ENCODE results near the gene ZNF763.
"Not testable (repeated sequence)": the region's sequence is repeated elsewhere in the genome, so short reads cannot be mapped to it uniquely, and the experiment has no call there.

The ZNF763 gene

DNA sequence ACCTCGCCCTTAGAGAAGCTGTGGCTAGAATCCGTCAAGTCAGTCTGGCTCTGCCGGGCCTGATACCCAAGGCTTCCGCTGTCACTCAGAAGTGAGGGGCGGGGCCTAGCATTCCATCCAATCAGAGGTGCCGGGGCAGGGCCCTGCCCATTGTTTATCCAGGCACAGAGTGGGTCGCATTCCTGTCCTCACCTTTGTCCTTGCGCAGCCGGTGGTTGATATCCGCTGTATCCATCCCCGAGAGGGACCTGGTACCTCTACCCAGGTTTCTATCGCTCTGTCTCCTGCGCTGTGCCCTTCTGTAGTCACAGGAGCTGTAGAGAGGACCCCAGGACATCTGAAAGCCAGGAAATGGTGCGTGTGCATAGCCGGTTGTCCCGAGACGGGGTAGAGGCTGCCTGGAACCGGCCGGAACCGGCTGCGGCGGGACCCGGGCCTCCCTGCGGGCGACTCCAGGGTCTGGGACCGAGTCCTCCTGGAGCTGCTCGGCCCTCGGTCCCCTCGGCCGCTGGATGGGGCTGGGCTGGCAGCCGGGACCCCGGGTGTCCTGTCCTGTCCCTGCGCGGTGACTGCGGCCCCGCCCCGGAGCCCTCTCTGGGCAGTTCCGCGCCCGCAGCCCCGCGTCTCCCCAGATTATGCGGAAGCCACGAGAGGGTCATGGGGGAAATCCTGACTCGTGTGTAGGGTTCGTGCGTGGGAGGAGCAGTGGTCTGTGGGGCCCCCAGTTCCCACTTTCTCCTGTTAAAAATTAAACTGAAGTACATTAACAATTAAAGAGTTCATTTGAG lies at the start of gene ZNF763:
Gene ZNF763 (plus strand): TSS at position 183 of the 788 bp plus-strand sequence. CDS start 169 bp downstream, at position 352.
- no peak for DNase-seq (ENCODE audit: low read depth, low spot score)

DNA sequence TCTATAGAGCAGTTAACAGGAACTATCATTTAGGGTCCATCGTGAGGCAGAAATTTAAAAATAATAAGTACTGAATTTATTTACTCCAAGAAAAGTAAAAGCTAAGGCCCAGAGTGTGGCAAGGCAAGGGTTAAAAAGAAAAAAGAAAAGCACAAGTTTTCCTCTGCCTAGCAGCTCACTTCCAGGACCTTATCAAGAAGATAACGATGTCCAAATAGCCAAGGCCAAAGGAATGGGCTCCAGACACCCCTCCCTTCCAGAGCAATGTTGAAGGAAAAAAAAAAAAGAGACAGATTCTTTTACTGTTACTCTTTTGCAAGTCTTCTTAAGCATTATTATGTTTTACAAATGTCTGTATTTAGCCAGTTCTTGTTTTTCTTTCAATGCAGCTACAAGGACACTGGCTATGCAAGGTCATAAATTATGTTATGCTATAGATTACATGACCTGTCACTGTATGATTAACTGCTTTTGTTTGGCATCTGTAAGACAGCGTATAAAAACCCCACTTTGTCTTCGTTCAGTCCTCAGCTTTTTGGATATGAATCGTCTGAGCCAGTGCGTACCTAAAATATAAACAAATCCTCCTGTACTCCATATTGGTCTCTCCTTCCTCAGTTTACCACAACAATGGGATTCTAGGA lies 42.9 kb upstream of the ZNF763 start:
- no peak for DNase-seq (ENCODE audit: low read depth, low spot score)

DNA sequence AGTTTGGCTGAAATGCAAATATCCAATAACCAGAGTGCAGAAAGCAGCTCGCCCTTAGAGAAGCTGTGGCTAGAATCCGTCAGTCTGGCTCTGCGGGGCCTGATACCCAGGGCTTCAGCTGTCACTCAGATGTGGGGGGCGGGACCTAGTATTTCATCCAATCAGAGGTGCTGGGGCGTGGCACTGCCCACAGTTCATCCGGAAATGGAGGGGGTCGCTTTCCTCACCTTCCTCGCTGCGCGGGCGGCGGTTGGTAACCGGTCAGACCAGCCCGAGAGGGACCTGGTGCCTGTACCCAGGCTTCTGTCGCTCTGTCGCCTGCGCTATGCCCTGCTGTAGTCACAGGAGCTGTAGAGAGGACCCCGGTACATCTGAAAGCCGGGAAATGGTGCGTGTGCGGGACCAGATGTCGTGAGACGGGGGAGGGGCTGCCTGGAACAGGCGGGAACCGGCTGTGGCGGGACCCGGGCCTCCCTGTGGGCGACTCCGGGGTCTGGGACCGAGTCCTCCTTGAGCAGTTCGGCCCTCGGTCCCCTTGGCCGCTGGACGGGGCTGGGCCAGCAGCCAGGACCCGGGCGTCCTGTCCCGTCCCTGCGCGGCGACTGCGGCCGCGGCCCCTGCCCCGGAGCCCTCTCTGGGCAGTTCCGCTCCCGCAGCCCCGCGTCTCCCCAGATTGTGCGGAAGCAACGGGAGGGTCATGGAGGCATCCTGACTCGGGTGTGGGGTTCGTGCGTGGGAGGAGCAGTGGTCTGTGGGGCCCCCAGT lies 39.8 kb upstream of the ZNF763 start, which contains the start of gene ZNF700:
Gene ZNF700 (plus strand): TSS at position 222 of the 765 bp plus-strand sequence. CDS start 104 bp downstream, at position 326.
- DNase-seq (ENCODE audit: low read depth, low spot score) = peak; percentile 72

DNA sequence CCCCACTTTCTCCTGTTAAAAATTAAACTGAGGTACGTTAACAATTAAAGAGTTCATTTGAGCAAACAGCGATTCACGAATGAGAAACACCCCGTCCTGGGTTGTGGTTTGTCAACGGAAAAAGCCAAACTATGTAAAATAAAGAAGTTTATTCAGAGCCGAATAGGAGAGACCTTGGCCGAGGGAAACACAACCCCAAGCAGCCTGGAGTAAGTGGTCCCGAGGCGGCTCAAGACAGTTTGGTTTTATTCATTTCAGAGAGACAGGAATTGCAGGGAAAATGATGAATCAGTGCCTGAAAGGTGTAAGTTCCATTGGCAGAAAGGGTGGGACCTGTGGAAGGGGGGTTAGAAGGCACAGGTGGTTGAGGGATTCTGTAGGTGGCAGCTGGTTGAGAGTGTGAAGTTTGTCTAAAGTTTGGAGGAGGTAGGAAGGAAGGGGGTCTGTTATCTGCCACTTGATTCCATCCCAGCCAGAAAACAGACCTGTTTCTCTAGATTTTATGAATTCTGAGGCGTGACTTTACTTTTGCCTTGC lies 39.1 kb upstream of the ZNF763 start:
- not testable (repeated sequence) for DNase-seq (ENCODE audit: low read depth, low spot score)

- no peak for DNase-seq (ENCODE audit: low read depth, low spot score)
These were observed 37.6 kb upstream of the ZNF763 start for GRCh38 chr19:11927227-11927626.

GRCh38 chr19:11931051-11931450 lies 33.8 kb upstream of the ZNF763 start:
- no peak for DNase-seq (ENCODE audit: low read depth, low spot score)

- no peak for DNase-seq (ENCODE audit: low read depth, low spot score)
These were observed 33.3 kb upstream of the ZNF763 start for GRCh38 chr19:11931513-11931912.

GRCh38 chr19:11935829-11936228 lies 29.0 kb upstream of the ZNF763 start:
- DNase-seq (ENCODE audit: low read depth, low spot score) = not testable (repeated sequence)

DNA sequence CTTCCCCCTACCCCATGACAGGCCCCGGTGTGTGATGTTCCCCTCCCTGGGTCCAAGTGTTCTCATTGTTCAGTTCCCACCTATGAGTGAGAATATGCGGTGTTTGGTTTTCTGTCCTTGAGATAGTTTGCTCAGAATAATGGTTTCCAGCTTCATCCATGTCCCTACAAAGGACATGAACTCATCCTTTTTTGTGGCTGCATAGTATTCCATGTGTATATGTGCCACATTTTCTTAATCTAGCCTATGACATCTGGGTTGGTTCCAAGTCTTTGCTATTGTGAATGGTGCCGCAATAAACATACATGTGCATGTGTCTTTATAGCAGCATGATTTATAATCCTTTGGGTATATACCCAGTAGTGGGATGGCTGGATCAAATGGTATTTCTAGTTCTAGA lies 26.5 kb upstream of the ZNF763 start:
- not testable (repeated sequence) for DNase-seq (ENCODE audit: low read depth, low spot score)

GRCh38 chr19:11941361-11941887 lies 23.4 kb upstream of the ZNF763 start:
- not testable (repeated sequence) for DNase-seq (ENCODE audit: low read depth, low spot score)

- no peak for DNase-seq (ENCODE audit: low read depth, low spot score)
These were observed 22.6 kb upstream of the ZNF763 start for GRCh38 chr19:11942008-11942842.

- no peak for DNase-seq (ENCODE audit: low read depth, low spot score)
These were observed 22.1 kb upstream of the ZNF763 start for GRCh38 chr19:11942843-11943108.

- no peak for DNase-seq (ENCODE audit: low read depth, low spot score)
These were observed 20.2 kb upstream of the ZNF763 start for GRCh38 chr19:11944656-11945055.

GRCh38 chr19:11948646-11949045 lies 16.2 kb upstream of the ZNF763 start:
- no peak for DNase-seq (ENCODE audit: low read depth, low spot score)

DNA sequence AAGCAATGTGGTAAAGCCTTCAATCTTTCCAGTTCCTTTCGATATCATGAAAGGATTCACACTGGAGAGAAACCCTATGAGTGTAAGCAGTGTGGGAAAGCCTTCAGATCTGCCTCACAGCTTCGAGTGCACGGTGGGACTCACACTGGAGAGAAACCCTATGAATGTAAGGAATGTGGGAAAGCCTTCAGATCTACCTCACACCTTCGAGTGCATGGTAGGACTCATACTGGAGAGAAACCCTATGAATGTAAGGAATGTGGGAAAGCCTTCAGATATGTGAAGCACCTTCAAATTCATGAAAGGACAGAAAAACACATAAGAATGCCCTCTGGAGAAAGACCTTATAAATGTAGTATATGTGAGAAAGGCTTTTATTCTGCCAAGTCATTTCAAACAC lies 15.6 kb upstream of the ZNF763 start:
- DNase-seq (ENCODE audit: low read depth, low spot score) = no peak

GRCh38 chr19:11949614-11950080 lies 15.2 kb upstream of the ZNF763 start:
- not testable (repeated sequence) for DNase-seq (ENCODE audit: low read depth, low spot score)

GRCh38 chr19:11950312-11950711 lies 14.5 kb upstream of the ZNF763 start:
- DNase-seq (ENCODE audit: low read depth, low spot score) = no peak

- no peak for DNase-seq (ENCODE audit: low read depth, low spot score)
These were observed 1.1 kb upstream of the ZNF763 start for GRCh38 chr19:11963566-11964355.

GRCh38 chr19:11964496-11964857 lies 363 bp upstream of the ZNF763 start:
- DNase-seq (ENCODE audit: low read depth, low spot score) = no peak

GRCh38 chr19:11970174-11970573 lies 5.3 kb downstream of the ZNF763 start:
- no peak for DNase-seq (ENCODE audit: low read depth, low spot score)

All from smooth muscle cell of the brain vasculature (primary cell).